ENCODE data around the gene TM9SF3.
"Not testable (repeated sequence)": the region's sequence is repeated elsewhere in the genome, so short reads cannot be mapped to it uniquely, and the experiment has no call there.

The TM9SF3 gene

DNA sequence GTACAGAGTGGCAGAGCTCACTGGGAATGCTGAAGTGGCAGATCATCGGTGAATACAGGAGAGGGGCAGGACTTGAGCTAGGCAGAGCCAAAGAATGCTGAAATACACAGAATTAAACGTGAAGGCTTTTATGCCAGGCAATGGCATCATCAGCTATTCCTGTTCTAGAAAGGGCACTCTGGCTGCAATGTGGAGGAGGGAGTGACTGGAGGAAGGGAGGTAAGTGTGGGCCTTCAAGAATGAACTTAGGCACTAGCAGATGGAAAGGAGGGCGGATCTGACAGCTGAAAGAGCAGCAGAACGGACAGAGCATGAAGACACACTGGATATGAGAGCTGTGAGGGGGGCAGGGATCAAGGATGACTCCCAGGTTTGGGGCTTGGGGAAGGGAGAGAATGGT, 12.0 kb upstream of the TM9SF3 start:
- DNase-seq (ENCODE audit: low read depth) = no peak

DNA sequence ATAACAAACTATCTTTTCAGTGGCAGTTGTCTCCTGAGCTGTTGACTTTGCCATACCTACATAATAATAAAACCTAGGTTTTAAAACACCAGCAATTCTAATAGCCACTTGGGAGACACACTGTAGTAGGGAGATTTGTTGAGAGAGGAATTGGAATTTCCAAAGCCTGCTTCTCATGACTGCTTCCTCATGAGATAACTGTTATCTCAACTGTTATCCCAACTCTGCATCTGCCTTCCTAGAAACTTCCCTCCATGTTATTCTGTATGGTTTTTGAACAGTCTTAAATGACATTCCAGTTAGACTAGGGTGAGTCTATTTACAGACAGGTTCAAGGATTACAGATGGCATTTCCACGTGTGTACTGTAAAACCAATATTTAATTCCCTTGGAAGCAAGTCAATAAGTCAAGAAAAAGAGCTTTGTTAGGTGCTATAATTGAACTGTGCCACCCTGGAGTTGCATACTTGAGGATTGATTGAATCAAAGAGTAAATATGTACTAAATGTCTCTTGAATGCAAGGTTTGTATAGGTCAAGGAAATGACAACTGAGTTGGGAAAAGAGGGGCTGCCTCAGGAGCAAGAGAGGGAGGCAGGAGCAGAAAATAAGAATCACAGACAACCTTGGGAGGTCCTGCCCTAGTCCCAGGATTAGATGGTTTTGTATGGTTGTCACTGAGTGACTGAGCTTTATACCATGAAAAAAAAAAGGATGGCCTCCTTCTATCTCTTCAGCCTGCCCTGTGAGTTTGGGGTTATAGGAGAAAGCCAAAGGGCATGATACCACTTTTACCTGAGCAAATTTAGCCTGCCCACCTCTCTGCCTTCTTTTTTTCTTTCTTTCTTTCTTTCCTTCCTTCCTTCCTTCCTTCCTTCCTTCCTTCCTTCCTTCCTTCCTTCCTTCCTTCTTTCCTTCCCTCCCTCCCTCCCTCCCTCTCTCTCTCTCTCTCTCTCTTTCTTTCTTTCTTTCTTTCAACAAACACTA, 9.9 kb upstream of the TM9SF3 start:
- no peak for DNase-seq (ENCODE audit: low read depth)

DNA sequence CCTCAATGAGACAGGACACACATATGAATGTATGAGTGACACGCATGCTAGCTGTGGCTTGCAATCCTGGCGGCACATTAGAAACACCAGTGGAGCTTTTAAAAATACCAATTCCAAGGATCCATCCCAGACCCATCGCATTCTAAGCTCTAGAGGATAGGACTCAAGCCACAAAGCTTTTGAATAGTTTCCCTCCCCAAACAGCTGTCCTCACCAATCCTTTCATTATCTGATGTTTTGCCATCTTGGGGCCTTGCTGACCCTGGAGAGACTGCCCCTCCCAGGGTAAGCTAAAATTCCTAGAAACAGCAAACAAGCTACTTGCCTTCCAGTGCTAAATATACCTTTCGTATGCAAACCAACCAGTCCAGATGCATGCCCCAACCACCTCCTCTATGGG, 8.9 kb upstream of the TM9SF3 start:
- no peak for DNase-seq (ENCODE audit: low read depth)

DNA sequence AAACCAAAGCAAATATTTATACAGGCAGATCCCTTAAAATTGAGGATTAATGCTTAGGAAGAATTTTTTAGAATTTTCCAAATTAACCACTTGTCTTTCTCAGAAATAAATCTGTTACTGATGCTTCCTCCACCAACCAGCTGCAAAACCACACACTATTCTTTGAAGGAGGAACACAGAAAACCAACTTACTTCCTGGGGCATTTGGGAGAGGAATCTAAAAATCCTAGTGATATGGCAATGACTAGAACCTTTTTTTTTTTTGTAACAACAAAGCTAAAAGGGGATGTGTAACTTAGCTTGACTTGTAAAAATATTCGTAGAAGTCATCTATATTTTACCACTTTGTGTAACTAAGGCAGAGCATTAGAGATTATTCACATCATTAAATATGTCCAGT, 5.1 kb upstream of the TM9SF3 start:
- no peak for DNase-seq (ENCODE audit: low read depth)

DNA sequence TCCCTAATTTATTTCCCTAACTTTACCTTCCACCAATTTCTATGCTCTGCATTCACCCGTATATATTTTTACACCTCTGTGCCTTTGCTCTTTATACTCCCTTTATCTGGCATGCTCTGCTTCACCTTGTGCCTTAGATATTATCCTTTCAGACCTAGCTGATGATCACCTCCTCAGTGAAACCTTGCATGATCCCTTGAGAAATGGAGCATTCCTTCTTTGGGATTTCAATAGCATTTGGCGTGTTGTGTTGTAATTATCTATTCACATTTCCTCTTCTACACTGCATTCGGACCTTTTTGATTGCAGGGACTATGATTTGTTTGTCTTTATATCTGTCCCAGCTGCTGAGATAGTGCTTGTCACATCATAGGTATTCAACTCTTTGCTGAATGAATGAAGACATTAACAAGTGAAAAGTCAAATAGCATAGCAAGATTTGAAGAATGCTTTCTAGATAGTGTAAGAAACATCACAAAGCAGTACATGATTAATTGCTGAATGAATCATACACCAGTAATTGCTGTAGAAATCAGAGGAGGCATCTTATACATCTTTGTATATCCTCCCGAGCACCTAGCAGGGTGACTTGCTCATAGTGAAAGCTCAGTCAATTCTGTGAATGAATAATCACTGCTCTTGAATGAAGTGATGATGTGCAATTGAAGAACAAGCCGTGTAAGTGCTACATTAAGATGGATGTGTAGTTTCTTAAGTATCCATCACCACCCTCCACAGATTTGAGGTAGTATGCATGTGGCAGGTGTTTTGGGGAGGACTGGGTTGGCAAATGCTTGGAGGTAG, 2.0 kb upstream of the TM9SF3 start:
- DNase-seq (ENCODE audit: low read depth) = peak; percentile 63

DNA sequence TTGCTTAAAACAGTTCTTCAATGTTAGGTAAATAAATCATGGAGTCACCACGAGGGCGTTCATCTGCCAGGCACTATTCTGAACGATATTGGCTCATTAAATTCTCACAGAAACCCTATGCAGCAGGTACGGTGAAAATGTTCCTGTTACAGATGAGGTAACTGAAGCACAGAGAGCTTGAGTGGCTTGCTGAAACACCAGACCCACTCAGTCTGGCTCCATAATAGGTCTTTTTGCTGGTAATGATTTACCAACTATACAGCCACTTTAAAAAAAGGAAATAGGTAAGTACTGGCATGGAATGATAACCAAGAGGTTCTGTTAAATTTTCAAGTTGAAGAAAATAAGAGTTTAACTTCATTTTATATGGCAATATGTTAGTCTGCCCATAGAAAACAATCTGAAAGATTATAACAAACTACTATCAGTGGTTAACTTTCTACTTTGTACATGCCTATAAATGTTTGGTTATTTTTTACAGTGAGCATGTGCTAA, 1.3 kb upstream of the TM9SF3 start:
- DNase-seq (ENCODE audit: low read depth) = no peak

DNA sequence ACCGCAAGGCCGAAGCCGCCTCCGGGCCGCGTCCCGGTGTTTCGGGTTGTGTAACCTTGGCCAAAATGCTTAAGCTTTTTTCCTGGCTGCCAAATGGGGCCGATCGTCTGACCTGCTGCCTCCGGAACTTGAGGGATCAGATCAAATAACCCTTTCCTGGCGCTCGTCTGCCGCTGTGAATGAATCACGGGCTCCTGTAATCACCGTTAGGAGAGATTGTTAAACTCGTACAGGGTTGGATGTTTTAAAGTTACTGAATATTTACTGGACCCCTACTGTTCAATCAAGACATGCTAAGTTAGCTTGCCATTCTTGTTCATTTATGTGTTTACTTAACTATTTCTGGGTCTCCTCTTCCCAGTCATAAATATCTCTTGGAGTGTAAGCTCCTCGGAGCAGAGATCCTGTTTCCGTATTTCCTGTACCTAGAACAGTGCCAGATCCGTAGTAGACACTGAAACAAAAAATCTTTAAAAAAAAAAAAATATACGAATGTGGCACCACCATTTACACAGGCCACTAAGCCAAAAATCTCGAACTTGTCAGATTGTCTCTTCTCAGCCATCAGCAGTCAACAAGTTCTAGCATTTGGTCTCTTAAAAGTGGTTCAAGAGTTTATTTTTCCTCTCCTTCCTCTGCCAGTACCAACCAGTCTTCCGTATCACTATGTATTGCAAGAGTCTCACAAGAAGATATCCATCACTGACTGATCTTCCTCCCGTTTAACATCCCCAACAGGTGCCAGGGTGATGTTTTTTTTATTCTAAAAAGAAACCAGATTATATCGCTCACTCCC, 650 bp upstream of the TM9SF3 start:
- peak; percentile 83 for DNase-seq (ENCODE audit: low read depth)

DNA sequence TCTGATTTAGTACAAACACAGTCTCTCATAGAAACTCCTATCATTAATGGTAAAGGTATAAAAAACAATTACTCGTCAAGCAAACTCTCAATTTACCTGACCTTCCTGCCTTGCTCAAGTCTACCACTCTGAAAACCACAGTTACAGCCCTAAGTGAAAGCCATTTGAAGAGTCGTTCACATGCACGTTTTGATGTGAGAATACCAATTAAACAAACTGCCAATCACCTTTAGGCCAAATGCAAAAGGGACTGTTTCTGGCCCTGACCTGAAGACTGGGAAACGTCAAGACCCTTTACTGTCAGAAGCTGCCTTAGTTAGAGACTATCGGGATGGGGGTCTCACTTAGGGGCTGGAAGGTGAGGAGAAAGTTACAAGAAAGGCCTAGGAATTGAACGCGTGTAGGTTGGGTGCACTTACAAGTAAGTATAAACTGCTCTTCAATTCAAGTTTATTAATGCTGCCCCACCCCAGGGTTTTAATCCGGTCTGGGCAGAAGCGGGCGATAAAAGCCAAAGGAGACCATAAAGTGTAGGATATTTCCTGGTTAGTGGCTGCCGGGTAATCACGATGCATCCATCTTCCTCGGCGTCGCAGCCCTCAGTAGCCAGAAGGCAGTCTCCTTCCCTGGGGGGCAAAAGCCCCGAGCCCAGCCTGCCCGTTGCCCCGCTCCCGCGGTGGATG, 935 bp downstream of the TM9SF3 start:
- peak; percentile 20 for DNase-seq (ENCODE audit: low read depth)

DNA sequence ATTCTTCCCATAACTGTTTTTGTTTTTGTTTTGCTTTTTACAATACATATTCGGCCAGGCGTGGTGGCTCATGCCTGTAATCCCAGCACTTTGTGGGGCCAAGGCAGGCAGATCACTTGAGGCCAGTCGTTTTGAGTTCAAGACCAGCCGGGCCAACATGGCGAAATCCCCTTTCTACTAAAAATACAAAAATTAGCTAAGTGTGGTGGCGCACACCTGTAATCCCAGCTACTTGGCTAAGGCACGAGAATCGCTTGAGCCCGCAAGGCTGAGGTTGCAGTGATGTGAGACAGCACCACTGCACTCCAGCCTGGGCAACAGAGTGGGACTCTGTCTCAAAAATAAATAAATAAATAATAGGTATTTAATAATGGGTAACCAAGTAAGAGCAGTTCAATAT, 2.3 kb downstream of the TM9SF3 start:
- no peak for DNase-seq (ENCODE audit: low read depth)

DNA sequence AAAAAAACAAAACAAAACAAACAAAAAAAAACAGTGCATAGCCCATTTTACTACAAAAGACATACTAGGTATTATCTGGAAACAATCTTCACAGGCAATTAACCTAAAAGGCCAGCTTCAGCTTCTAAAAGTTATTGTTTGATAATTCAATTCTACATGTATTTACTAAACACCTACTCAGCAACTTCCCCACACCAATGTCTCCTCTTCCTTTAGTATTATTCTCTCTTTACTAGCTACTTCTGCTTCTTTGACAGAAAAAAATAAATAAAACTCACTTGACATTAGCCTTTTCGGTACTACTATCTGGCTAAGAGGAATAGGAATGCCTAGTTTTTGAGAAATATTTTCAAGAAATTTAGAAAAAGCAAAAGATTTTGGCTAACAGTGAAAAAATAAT, 2.8 kb downstream of the TM9SF3 start:
- no peak for DNase-seq (ENCODE audit: low read depth)

DNA sequence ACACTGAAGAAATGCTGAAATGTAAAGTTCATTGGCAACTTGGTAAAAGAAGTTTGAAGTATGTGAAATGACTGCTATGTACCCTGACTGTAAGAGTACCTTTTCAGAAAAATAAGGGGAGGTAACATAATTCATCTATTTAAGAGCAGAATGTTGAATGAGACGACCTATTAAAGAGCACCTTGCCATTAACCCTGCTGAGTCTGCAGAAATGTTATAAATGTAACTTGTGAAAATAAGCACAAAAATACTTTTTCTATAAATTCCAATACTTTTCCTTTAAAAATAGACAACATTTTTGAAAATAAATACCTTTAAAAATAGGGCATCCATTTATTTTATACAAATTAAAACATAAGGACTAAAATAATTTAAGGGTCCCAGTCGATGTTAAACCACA, 7.7 kb downstream of the TM9SF3 start:
- DNase-seq (ENCODE audit: low read depth) = no peak

DNA sequence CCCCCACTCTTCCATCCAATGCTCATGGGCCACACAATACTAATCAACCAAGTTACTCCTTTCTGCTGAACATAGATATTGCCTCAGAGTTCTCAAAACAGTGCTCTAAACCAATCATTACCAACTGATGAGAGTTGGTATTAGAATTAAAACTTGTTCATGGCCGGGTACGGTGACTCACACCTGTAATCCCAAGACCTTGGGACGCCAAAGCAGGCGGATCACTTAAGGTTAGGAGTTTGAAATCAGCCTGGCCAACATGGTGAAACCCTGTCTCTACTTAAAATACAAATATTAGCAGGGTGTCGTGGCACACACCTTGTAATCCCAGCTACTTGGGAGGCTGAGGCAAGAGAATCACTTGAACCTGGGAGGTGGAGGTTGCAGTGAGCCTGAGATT, 8.2 kb downstream of the TM9SF3 start:
- no peak for DNase-seq (ENCODE audit: low read depth)

DNA sequence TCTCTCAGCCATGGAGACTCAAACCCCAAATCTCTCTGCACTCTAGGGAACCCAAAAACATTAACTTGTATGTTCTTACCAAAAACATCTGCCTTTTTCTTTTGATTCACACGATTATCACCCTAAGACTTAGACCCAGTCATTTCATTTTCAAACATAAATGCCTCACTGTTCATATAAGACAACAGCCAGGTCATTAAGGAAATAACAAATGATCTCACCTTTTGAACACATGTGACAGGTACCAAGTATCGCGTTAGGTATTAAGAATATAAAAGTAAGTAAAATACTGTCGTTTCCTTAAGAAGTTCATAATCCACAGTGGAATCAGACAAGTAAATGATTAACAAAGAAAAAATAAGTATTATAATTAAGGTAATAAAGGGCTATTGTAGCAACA, 8.8 kb downstream of the TM9SF3 start:
- no peak for DNase-seq (ENCODE audit: low read depth)

DNA sequence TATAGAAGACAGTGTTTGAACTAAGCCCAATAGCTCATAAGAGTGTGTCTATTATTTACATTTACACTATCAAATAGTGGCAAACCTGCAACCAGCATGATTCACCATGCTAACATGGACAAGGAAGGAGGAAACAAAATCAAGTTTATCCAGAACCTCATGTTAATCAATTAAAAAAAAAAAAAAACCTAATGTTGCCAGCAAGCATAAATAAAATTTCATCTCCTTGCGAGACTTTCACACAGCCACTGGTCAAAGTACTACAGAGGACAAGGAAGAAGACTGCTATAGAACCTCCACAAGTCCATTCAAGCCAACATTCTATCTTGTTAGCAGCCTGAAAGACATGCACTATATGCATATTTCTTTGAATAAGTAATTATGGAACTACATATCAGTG, 9.7 kb downstream of the TM9SF3 start:
- DNase-seq (ENCODE audit: low read depth) = no peak

DNA sequence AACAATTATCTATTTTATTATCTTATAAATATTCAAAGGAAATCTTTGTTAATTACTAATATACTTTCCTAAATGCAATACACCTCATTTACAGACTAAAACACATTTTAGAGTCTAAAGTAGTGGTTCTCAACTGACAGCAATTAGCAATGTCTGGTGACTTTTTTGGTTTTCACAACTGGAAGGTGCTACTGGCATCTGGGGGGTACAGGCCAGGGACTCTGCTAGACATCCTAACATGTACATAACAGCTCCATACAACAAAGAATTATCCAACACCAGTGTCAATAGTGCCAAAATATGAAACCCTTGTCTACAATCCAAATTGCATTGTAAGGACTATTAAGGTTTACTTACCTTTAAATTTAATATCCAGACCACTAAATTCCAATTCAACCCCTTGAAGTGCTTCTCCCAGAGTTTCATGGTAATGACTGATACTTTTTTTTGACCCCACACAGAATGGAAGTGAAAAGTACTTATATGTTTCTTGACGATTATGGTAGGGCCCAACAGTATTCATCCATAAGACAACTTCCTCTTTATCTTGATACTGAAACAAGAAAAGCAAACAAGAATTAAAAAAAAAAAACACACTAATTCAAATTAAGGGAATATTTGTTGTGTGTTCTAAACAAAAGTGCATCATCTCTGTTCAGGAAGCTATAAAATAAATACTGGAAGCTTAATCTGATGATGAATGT, 10.4 kb downstream of the TM9SF3 start:
- DNase-seq (ENCODE audit: low read depth) = no peak

DNA sequence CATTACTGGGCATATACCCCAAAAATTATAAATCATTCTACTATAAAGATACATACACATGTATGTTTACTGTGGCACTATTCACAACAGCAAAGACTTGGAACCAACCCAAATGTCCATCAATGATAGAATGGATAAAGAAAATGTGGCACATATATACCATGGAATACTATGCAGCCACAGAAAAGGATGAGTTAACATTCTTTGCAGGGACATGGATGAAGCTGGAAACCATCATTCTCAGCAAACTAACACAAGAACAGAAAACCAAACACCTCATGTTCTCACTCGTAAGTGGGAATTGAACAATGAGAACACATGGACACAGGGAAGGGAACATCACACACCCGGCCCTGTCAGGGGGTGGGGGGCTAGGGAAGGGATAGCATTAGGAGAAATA, 12.2 kb downstream of the TM9SF3 start:
- DNase-seq (ENCODE audit: low read depth) = not testable (repeated sequence)

DNA sequence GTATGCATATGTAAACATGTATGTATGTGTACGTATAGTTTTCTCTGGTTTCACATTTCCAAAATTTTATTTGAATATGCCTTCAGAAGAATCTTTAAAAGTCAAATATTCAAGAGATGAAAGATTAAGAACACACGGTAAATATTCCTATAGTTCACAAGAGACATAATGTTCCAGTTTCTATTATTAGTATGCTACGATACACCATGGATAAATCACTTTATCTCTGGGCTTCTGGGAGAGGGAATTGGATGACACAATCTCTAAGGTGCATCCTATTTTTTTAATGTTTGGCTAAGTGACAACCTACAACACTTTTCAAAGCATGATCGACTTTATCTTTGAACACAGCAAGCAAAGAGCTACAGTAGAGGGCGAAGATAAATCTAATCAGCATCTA, 13.8 kb downstream of the TM9SF3 start:
- no peak for DNase-seq (ENCODE audit: low read depth)

DNA sequence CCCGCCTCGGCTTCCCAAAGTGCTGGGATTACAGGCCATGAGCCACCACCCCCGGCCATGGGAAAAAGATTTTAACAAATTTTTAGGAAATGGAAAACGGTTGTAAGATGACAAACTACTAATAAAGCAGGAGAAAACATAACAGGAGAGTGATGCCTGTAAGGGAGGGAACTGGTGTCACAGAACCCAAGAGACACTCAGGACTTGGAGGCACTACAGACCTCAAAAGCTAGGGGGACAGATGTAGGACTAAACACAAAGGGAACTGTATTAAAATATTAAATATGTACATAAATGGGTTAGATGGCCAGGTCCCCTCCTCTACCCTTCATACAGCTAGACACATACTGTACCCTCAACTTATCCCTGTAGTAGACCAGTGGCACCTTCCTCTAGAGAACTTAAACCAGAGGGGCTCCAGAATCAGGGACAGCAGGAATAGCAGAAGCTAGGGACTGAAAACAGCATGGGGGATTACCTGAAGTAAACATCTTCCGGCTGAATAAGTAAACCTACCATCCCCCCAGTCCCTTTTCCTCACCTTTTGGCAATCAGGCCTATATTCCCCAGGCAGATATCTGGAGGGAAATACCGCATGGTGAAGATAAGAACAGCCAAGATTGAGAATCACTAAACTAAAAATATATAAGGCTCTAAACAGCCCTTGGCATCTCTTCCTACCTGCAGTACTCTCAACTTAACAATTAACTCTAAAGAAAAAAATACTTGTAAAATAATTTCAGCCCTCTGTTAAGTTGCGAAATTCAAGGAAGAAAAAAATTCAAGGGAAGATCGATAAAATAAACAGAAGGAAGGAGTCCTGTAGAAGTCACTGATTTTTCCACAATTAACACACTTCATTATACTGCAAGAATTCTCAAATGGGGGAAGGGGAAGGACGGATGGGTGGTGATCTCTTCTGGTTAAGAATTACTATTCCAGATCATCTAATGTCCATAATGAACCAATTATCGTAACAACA, 15.5 kb downstream of the TM9SF3 start:
- no peak for DNase-seq (ENCODE audit: low read depth)

DNA sequence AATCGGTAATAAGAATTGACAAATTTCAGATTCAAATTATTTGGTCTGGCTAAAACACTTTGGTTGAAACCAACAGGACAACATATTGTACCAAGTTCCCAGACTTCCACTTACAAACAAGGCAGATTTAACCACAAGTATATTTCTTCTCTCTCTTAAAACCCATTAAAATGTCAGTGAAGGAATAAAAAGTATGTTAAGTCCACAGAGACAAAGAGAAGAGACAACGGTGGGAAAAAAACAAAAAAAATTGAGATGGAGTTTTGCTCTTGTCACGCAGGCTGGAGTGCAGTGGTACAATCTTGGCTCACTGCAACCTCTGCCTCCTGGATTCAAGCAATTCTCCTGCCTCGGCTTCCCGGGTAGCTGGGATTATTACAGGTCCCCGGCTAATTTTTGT, 16.3 kb downstream of the TM9SF3 start:
- DNase-seq (ENCODE audit: low read depth) = peak; percentile 26

DNA sequence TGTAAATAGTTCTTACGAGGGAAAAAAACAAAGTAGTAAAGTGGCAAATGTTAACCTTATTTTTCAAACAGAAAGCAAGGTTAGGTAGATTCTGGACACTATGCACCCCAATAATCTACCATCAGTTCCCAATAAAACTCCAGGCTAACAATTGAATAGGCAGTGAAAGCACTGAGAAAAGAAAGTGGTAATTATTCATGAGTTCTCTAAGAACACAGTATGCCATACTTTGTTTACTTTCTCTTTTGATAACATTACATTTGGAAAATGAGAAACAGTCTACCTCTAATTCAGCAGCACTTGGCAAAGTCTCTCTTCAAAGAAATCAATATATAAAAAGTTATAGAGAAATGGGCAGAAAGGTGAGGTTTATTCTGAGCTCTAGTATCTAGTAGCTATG, 18.4 kb downstream of the TM9SF3 start:
- DNase-seq (ENCODE audit: low read depth) = no peak

All from EH (cell line).